ENCODE data around the gene FILIP1. TPM values are rescaled to one million over a fixed set of nuclear protein-coding genes. Genes with fewer than 3 reads are reported as not detected.

The FILIP1 gene
- polyA plus RNA-seq, 1 of the 3 experiments (the other 2 are of a cell fraction) = 0.03 TPM

GRCh38 chr6:75528423-75528822, 34.8 kb upstream of the FILIP1 start:
- Histone ChIP-seq H3K27me3 (ENCODE audit: insufficient read depth) (no peaks in the 10 kb centered on the region), H3K4me1 (ENCODE audit: control insufficient read depth in 1 of 2, insufficient read depth in 2 of 2, low read depth in 1 of 2, low read length in 1 of 2) (peaks cover 2 to 7% of the 10 kb centered on the region in 2 experiments; a peak in 3 of 4 replicates), H4K20me1 (ENCODE audit: insufficient read depth) (no peaks in the 10 kb centered on the region), H3F3A (replicated peaks; ENCODE audit: insufficient read depth) (peaks cover 4% of the 10 kb centered on the region), H3K27ac (ENCODE audit: low read depth in 2 of 2, low read length in 1 of 2) (no peak overlapping the region), H3K79me2 (ENCODE audit: insufficient read depth) (no peaks in the 10 kb centered on the region), H3K9me2 (no peaks in the 10 kb centered on the region), H3K36me3 (replicated peaks in 1 of 2; ENCODE audit: control insufficient read depth in 1 of 2, insufficient read depth in 2 of 2, low read length in 1 of 2) (no peaks in the 10 kb centered on the region), H2AFZ (ENCODE audit: low read depth) (no peak overlapping the region), H3K4me2 (no peak overlapping the region), H3K4me3 (ENCODE audit: low read depth in 2 of 2, low read length in 1 of 2) (no peak overlapping the region), H3K9me3 (no peaks in the 10 kb centered on the region), H3K9ac (no peak overlapping the region)
- ChIA-PET POLR2A (no interaction called here), CTCF (interaction anchor here (1.1 to 3.3 kb wide), 8 partner anchors 10 to 319 kb away, joined by 3 to 31 read pairs (median 7); no protein-coding TSS in a partner anchor)
- 94% methylated on average over 2 of the region's 2 CpGs for WGBS (ENCODE audit: low lambda C conversion rate)
- no peak for DNase-seq
- no peak for TF ChIP-seq TEAD4 (IDR thresholded peaks at IDR 0.05; ENCODE audit: borderline replicate concordance, insufficient read depth)
- no peak for TF ChIP-seq JUND (IDR thresholded peaks at IDR 0.05)
- TF ChIP-seq MEF2A (IDR thresholded peaks at IDR 0.05; ENCODE audit: borderline replicate concordance, low read depth) = no peak
- no peak for TF ChIP-seq NRF1 (IDR thresholded peaks at IDR 0.05; ENCODE audit: low read depth, low read length)
- no peak for TF ChIP-seq ZBTB33 (IDR thresholded peaks at IDR 0.05; ENCODE audit: borderline replicate concordance, low read depth)
- no peak for TF ChIP-seq FOSL2 (IDR thresholded peaks at IDR 0.05; ENCODE audit: borderline replicate concordance, low read depth)
- TF ChIP-seq GABPA (IDR thresholded peaks at IDR 0.05; ENCODE audit: low read depth) = no peak
- TF ChIP-seq, protein P1, sequence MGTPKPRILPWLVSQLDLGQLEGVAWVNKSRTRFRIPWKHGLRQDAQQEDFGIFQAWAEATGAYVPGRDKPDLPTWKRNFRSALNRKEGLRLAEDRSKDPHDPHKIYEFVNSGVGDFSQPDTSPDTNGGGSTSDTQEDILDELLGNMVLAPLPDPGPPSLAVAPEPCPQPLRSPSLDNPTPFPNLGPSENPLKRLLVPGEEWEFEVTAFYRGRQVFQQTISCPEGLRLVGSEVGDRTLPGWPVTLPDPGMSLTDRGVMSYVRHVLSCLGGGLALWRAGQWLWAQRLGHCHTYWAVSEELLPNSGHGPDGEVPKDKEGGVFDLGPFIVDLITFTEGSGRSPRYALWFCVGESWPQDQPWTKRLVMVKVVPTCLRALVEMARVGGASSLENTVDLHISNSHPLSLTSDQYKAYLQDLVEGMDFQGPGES (IDR thresholded peaks at IDR 0.05; ENCODE audit: low read depth, low read length) = no peak
- no peak for TF ChIP-seq FOXM1 (IDR thresholded peaks at IDR 0.05; ENCODE audit: low read depth)
- no peak for TF ChIP-seq EP300 (IDR thresholded peaks at IDR 0.05; ENCODE audit: borderline replicate concordance in 1 of 2, low read depth in 1 of 2, low read length in 1 of 2)
- no peak for TF ChIP-seq EZH2phosphoT487 (IDR thresholded peaks at IDR 0.05; ENCODE audit: borderline replicate concordance, low read depth)
- TF ChIP-seq, protein P2, sequence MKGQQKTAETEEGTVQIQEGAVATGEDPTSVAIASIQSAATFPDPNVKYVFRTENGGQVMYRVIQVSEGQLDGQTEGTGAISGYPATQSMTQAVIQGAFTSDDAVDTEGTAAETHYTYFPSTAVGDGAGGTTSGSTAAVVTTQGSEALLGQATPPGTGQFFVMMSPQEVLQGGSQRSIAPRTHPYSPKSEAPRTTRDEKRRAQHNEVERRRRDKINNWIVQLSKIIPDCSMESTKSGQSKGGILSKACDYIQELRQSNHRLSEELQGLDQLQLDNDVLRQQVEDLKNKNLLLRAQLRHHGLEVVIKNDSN (IDR thresholded peaks at IDR 0.05; ENCODE audit: borderline replicate concordance, low read depth) = no peak
- no peak for TF ChIP-seq GATA2 (CRISPR knock-in tag; IDR thresholded peaks at IDR 0.05)
- no peak for TF ChIP-seq CTCF (IDR thresholded peaks at IDR 0.05)
- TF ChIP-seq TCF12 (IDR thresholded peaks at IDR 0.05) = no peak
